Brain microvascular endothelial cell (primary cell): ENCODE data around the gene IL1RN.

Source experiments
- DNase-seq: peaks from one replicate; pipeline ENCODE4 v3.0.0-alpha.2; 2020
- H3K27ac ChIP-seq: fragments of 250-450 bp; sonication (Bioruptor Pico); 2 replicates; pipeline ENCODE4 v1.5.1; 2020; ENCODE audit warnings: mild to moderate bottlenecking, moderate library complexity
- H3K27me3 ChIP-seq: fragments of 250-450 bp; sonication (Bioruptor Pico); replicated peaks from 2 replicates; pipeline ENCODE4 v1.5.1; 2020; ENCODE audit warnings: mild to moderate bottlenecking
- H3K36me3 ChIP-seq: fragments of 250-450 bp; sonication (Bioruptor Pico); replicated peaks from 2 replicates; pipeline ENCODE4 v1.5.1; 2020; ENCODE audit warnings: mild to moderate bottlenecking
- H3K4me3 ChIP-seq: 2 replicates; pipeline ENCODE4 v1.5.1; 2011; ENCODE audit warnings: low read depth, mild to moderate bottlenecking, control low read depth, low read length, moderate library complexity
- CTCF ChIP-seq: IDR thresholded peaks from 2 replicates; pipeline ENCODE4 v1.5.1; 2011; ENCODE audit warnings: low read depth, mild to moderate bottlenecking, moderate library complexity, low read length, control low read depth, inconsistent platforms; ENCODE audit errors: missing control alignments
- in situ Hi-C: cut with HindIII; loops from 2 replicates; pipeline ENCODE4 v1.10.0; 2017; ENCODE audit warnings: low sequenced_read_pairs, low pct_ligation_motif_present

Gene IL1RN

GRCh38 chr2:113098041-113098440 lies 29.4 kb upstream of the IL1RN start:
- no peaks in the 10 kb centered on the region for H3K36me3 ChIP-seq
- no peak overlapping the region for H3K27ac ChIP-seq
- in situ Hi-C loops: no loop called here
- no peak for TF ChIP-seq CTCF
- DNase-seq: no peak
- H3K27me3 ChIP-seq: peaks cover 2% of the 10 kb centered on the region
- no peak overlapping the region for H3K4me3 ChIP-seq

- H3K36me3 ChIP-seq: no peaks in the 10 kb centered on the region
- TF ChIP-seq CTCF: no peak
- no peak overlapping the region for H3K27ac ChIP-seq
- H3K4me3 ChIP-seq: no peak overlapping the region
- DNase-seq: no peak
- peaks cover 2% of the 10 kb centered on the region for H3K27me3 ChIP-seq
- in situ Hi-C loops: no loop called here
Measured at GRCh38 chr2:113098532-113098931, 28.9 kb upstream of the IL1RN start.

GRCh38 chr2:113102133-113102532 lies 25.3 kb upstream of the IL1RN start:
- in situ Hi-C loops: no loop called here
- Histone ChIP-seq H3K27ac (no peak overlapping the region), H3K4me3 (no peak overlapping the region), H3K36me3 (no peaks in the 10 kb centered on the region), H3K27me3 (no peaks in the 10 kb centered on the region)
- no peak for TF ChIP-seq CTCF
- DNase-seq: no peak

- TF ChIP-seq CTCF: no peak
- no peaks in the 10 kb centered on the region for H3K36me3 ChIP-seq
- DNase-seq: no peak
- H3K4me3 ChIP-seq: no peak overlapping the region
- in situ Hi-C loops: no loop called here
- no peak overlapping the region for H3K27ac ChIP-seq
- no peaks in the 10 kb centered on the region for H3K27me3 ChIP-seq
Measured at GRCh38 chr2:113103277-113103676, 24.1 kb upstream of the IL1RN start.

- H3K27me3 ChIP-seq: no peaks in the 10 kb centered on the region
- DNase-seq: no peak
- in situ Hi-C loops: no loop called here
- H3K36me3 ChIP-seq: no peaks in the 10 kb centered on the region
- no peak for TF ChIP-seq CTCF
- no peak overlapping the region for H3K27ac ChIP-seq
- H3K4me3 ChIP-seq: no peak overlapping the region
Measured at GRCh38 chr2:113104054-113104611, 23.3 kb upstream of the IL1RN start.

GRCh38 chr2:113105047-113105785 lies 22.2 kb upstream of the IL1RN start:
- in situ Hi-C loops: no loop called here
- TF ChIP-seq CTCF: no peak
- DNase-seq: peak; percentile 84
- Histone ChIP-seq H3K4me3 (no peak overlapping the region), H3K27me3 (no peaks in the 10 kb centered on the region), H3K36me3 (no peaks in the 10 kb centered on the region), H3K27ac (no peak overlapping the region)
